GM23248 (cell line): ENCODE data around the gene TCF7.

Experiments used
- EZH2 ChIP-seq: fragments of 200-600 bp; sonication (generic); IDR thresholded peaks from 2 replicates; pipeline ENCODE4 v1.6.1; 2018; ENCODE audit warnings: antibody characterized with exemption, mild to moderate bottlenecking; ENCODE audit not compliant: insufficient read depth, poor library complexity, severe bottlenecking
- EZH2phosphoT487 ChIP-seq: fragments of 200-600 bp; sonication (generic); IDR thresholded peaks from 2 replicates; pipeline ENCODE4 v1.6.1; 2018; ENCODE audit warnings: antibody characterized with exemption, moderate library complexity, mild to moderate bottlenecking, low read depth; ENCODE audit not compliant: insufficient read depth

- TF ChIP-seq EZH2: no peak
- TF ChIP-seq EZH2phosphoT487: no peak
These were observed 31.5 kb downstream of the TCF7 start for GRCh38 chr5:134145779-134146581.
